Measurements from ENCODE around the gene ZIC2. TPM values are rescaled to one million over a fixed set of nuclear protein-coding genes. Genes with fewer than 3 reads are reported as not detected.

Gene ZIC2
- total RNA-seq, 1 donor from 2014 or later, result 55.3 TPM

GRCh38 chr13:99980824-99981734 lies 505 bp upstream of the ZIC2 start:
- peaks cover 75% of the 10 kb centered on the region for H3K27me3 Mint-ChIP-seq (ENCODE audit: low read depth)
- H3K9me3 Mint-ChIP-seq, result peaks cover 1% of the 10 kb centered on the region
- TF ChIP-seq CTCF (conservative IDR thresholded peaks at IDR 0.05), result no peak
- peak overlapping the region; percentile 84 for H3K4me3 Mint-ChIP-seq
- no peak for DNase-seq (ENCODE audit: low read depth, low spot score)
- peaks cover 42% of the 10 kb centered on the region for H3K4me1 Mint-ChIP-seq
- H3K27ac Mint-ChIP-seq (ENCODE audit: unreplicated experiment), result no peak overlapping the region
- peaks cover 11% of the 10 kb centered on the region for H3K36me3 Mint-ChIP-seq (ENCODE audit: low read depth)

GRCh38 chr13:99982036-99982730 lies 599 bp downstream of the ZIC2 start:
- Mint-ChIP-seq H3K4me3 (peak overlapping the region; percentile 93), H3K27me3 (ENCODE audit: low read depth) (peaks cover 75% of the 10 kb centered on the region), H3K4me1 (peaks cover 50% of the 10 kb centered on the region), H3K27ac (ENCODE audit: unreplicated experiment) (no peak overlapping the region), H3K36me3 (ENCODE audit: low read depth) (peaks cover 12% of the 10 kb centered on the region), H3K9me3 (no peaks in the 10 kb centered on the region)
- no peak for DNase-seq (ENCODE audit: low read depth, low spot score)
- TF ChIP-seq CTCF (conservative IDR thresholded peaks at IDR 0.05), result no peak

GRCh38 chr13:99982731-99983498 lies 1.3 kb downstream of the ZIC2 start:
- peaks cover 52% of the 10 kb centered on the region for H3K4me1 Mint-ChIP-seq
- H3K27ac Mint-ChIP-seq (ENCODE audit: unreplicated experiment), result no peak overlapping the region
- no peak for TF ChIP-seq CTCF (conservative IDR thresholded peaks at IDR 0.05)
- peak overlapping the region; percentile 93 for H3K4me3 Mint-ChIP-seq
- peaks cover 75% of the 10 kb centered on the region for H3K27me3 Mint-ChIP-seq (ENCODE audit: low read depth)
- peaks cover 12% of the 10 kb centered on the region for H3K36me3 Mint-ChIP-seq (ENCODE audit: low read depth)
- H3K9me3 Mint-ChIP-seq, result no peaks in the 10 kb centered on the region
- no peak for DNase-seq (ENCODE audit: low read depth, low spot score)

- H3K27me3 Mint-ChIP-seq (ENCODE audit: low read depth), result peaks cover 75% of the 10 kb centered on the region
- no peak for DNase-seq (ENCODE audit: low read depth, low spot score)
- H3K4me1 Mint-ChIP-seq, result peaks cover 49% of the 10 kb centered on the region
- no peaks in the 10 kb centered on the region for H3K9me3 Mint-ChIP-seq
- peak overlapping the region; percentile 66 for H3K27ac Mint-ChIP-seq (ENCODE audit: unreplicated experiment)
- H3K4me3 Mint-ChIP-seq, result peak overlapping the region; percentile 93
- no peak for TF ChIP-seq CTCF (conservative IDR thresholded peaks at IDR 0.05)
- peaks cover 12% of the 10 kb centered on the region for H3K36me3 Mint-ChIP-seq (ENCODE audit: low read depth)
These were observed 2.2 kb downstream of the ZIC2 start for GRCh38 chr13:99983499-99984401.

Data from neural crest cell (in vitro differentiated cells).